Keratinocyte (primary cell): ENCODE data around the gene RPS2.

Source experiments
- CTCF ChIP-seq, 3 experiments: IDR thresholded peaks in 1 of 3; conservative IDR thresholded peaks in 1 of 3; optimal IDR thresholded peaks in 1 of 3; 2 replicates in 2 of 3; 3 replicates in 1 of 3; pipeline versions ENCODE3 to v1.5.1; 2011; ENCODE audit warnings: low read length in 3 of 3, mild to moderate bottlenecking in 3 of 3, moderate library complexity in 2 of 3, control low read depth in 1 of 3, inconsistent platforms in 1 of 3; ENCODE audit not compliant: insufficient read depth in 2 of 3; ENCODE audit errors: extremely low read depth in 1 of 3
- EZH2 ChIP-seq: IDR thresholded peaks from one replicate; pipeline ENCODE4 v1.6.1; 2012; ENCODE audit warnings: inconsistent platforms, mild to moderate bottlenecking, low read length, moderate library complexity

- no peak for TF ChIP-seq CTCF (optimal IDR thresholded peaks at IDR 0.05 in 1 of 3, IDR thresholded peaks at IDR 0.05 in 1 of 3, conservative IDR thresholded peaks at IDR 0.05 in 1 of 3; ENCODE audit: extremely low read depth in 1 of 3, insufficient read depth in 2 of 3, low read length in 3 of 3)
- TF ChIP-seq EZH2, result no peak
Measured at GRCh38 chr16:2001035-2001434, 36.4 kb upstream of the RPS2 start.
